Left hindlimb (tissue), 1 donor: Measurements from ENCODE around the gene F11R.
"Not testable (repeated sequence)": the region's sequence is repeated elsewhere in the genome, so short reads cannot be mapped to it uniquely, and the experiment has no call there.

Source experiments
- DNase-seq: peaks from one replicate; pipeline ENCODE4 v3.0.0-alpha.2; 2018

Gene F11R

GRCh38 chr1:161039546-161039945, 18.6 kb upstream of the F11R start:
- no peak for DNase-seq

- no peak for DNase-seq
Measured at GRCh38 chr1:161039154-161039545, 18.2 kb upstream of the F11R start.

DNA sequence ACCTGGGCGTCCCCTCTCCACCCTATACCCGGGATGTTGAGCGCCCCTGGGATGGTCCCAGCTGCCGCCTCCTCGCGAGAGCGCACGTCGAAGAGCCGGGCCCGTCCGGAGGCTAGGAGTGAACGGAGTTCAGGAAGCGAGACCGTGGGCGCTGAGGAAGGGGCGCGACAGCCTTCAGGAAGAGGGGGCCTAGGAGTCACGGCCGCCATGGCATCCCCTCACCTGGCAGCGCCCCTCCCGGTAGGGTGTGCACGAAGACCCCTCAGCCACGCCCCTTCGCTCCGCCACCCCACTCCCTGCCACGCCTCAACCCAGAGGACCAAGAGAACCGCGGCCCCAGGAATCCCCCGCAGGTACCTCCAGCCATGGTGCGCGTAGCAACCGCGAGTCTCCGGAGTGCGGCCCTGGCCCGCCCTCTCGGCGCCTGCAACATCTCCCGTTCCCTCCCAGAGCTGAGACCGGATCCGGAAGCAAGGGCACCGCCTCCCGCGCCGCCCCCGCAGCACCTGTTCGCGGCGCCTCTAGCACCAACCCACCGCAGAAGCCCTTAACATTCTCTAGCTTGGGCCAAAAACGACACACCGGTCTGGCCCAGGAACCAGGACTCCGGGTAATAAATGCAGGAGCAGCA, 17.7 kb upstream of the F11R start, which contains the start of gene TSTD1:
TSTD1 (minus strand) TSS at position 442 of the 631 bp plus-strand sequence; CDS start at position 367, 75 bp downstream.
- DNase-seq = peak; percentile 62

GRCh38 chr1:161037661-161038522, 16.9 kb upstream of the F11R start:
- no peak for DNase-seq

GRCh38 chr1:161033751-161034150, 12.8 kb upstream of the F11R start:
- DNase-seq = no peak

DNA sequence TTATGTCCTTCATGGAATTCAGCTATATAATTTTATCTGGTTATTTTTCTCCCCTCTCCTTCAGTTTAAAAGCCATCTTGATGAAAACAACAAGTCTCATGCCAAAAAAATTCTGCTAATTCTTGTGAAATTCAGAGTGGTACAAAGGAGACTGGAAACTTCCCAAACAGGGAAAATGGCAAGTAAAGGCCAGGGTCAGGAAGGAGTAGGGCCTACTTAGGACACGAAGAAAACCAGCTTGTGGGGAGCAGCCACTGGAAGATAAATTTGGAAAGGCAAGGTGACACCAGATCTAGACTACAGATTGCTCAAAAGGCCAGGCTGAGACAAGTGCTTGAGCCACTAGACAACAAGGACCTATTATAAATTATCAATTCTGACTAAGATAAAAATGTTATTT, 11.5 kb upstream of the F11R start:
- DNase-seq = no peak

DNA sequence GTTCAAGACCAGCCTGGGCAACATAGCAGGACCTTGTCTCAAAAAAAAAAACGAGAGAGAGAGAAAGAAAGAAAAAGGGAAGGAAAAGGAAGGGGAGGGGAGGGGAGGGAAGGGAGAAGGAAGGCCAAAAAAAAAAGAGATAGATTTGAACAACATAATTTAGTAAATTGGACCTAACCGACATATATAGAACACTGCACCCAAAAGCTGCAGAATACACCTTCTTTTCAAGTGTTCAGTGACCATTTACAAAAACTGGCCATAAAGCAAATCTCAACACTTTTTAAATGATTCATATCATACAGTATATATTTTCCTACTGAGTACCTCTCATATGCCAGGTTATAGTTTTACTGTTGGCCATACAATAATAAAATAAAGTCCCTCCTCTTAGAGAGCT, 10.9 kb upstream of the F11R start:
- DNase-seq = no peak

GRCh38 chr1:161029466-161029865, 8.5 kb upstream of the F11R start:
- DNase-seq = not testable (repeated sequence)

- DNase-seq = not testable (repeated sequence)
Measured at GRCh38 chr1:161026954-161027353, 6.0 kb upstream of the F11R start.

GRCh38 chr1:161022432-161022831, 1.5 kb upstream of the F11R start:
- DNase-seq = not testable (repeated sequence)

DNA sequence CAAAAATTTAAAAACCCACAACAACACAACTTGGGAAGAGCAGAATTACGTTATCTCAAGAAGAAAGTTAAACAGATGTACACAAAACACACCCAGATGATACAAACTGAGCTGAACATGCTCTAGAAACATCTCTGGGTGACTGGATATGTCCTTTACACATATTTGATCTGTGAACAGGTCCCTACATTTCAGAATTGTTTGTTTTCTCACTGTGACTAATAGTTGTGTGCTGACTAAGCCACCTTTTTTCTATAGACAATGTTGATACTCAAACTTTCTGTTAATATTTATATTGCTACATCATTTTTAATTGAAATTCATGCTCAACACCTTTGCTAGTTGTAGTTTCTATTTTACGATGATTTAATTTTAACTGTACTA, 1.0 kb upstream of the F11R start:
- DNase-seq = no peak

DNA sequence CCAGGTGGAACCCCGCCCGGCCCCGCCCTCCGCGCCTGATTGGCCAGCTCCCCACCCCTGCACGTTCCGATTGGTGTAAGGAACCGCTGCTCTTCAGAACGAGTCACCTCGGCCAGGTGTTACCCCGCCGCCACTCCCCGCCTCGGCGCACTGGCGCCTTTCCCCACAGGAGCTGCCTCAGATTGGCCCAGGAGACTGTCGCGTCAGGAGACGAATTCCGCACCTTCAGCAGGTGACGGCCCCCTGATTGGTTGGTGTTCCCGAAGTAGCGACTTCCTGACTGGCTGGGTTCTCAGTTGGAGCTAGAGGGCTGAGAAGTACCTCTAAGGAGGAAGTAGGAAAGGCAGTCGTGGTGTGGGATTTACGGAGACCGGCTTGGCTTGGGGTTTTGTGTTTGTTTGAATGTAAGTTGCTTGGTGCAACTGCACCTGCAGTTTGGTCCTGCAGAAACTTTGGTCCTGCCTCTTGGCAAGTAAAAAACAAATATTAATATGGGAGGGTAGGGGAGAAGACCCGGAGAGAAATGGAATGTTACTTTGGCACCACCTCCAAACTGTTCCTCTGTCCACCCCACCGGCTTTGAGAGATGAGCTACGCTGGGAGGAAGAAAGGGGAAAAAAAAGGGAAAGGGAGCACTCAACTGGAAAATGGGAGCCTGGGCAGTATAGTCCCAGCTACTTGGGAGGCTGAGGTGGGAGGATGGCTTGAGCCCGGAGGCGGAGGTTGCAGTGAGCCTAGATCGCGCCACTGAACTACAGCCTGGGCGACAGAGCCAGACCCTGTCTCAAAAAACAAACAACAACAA, 415 bp upstream of the F11R start:
- DNase-seq = peak; percentile 59

- no peak for DNase-seq
Measured at GRCh38 chr1:161019751-161020495, 1.0 kb downstream of the F11R start.

GRCh38 chr1:161019111-161019660, 1.8 kb downstream of the F11R start:
- DNase-seq = not testable (repeated sequence)

DNA sequence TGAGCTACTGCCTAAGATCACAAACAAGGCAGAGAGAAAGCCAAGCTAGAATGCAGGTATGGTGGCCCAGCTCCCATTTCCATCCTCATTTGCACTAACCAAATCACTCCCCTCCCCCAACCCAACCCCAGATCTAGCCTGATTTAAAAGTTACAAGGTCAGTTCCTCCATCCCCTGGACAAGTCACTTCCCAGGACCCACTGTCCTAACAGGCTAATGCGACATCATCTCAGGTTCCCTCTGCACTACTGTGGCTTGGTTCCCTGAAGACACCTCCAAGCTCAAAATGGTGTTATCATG, 2.4 kb downstream of the F11R start:
- no peak for DNase-seq

- DNase-seq = no peak
Measured at GRCh38 chr1:161017756-161018630, 3.0 kb downstream of the F11R start.

DNA sequence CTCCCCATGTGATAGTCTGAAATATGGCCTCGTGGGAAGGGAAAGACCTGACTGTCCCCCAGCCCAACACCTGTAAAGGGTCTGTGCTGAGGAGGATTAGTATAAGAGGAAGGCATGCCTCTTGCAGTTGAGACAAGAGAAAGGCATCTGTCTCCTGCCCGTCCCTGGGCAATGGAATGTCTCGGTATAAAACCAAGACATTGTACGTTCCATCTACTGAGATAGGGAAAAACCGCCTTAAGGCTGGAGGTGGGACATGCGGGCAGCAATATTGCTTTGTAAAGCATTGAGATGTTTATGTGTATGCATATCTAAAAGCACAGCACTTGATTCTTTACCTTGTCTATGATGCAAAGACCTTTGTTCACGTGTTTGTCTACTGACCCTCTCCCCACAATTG, 3.8 kb downstream of the F11R start:
- DNase-seq = not testable (repeated sequence)

DNA sequence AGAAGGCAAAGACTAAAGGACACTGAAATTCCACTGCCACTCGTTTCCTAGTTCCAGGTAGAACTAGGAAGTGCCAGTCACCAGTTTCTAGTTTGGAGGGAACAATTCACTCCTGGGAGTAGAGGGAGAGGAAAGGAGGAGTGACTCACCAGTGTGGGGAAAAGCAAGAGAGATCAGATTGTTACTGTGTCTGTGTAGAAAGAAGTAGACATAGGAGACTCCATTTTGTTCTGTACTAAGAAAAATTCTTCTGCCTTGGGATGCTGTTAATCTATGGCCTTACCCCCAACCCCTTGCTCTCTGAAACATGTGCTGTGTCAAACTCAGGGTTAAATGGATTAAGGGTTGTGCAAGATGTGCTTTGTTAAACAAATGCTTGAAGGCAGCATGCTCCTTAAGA, 4.3 kb downstream of the F11R start:
- DNase-seq = not testable (repeated sequence)

DNA sequence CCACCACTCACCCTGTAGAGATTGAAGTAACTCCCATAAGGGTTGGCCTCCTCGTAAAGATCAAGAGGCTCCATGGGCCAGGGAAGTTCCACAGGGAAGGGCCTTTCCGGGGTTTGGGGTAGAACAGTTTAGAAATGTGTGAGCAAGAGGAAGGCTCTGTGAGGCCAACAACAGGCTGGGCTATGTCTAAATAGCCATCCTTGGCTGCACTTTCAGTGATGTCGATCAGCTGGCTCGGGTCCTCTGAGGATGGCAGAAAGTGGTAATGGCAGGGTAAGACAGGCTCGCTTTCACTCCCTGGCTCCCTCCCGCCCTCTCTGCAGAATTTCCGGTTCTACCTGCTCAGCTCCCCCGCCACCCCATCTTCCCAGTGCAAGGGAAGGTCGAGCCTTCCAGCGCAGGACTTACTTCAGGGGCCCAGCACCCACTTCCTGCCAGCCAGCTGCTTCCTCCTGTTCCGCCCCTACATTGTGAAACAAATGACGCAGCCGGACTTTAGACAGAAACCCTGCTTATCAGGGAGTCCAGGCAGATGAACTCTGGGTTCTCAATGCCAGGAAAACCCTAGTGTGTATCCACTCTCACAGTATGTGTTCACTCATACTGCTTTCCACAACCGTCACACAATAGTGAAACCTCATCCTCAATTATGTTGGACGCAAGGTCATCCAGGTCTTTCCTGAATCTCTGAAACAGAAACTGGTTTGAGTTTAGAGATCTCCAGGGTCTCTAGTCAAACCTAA, 7.3 kb downstream of the F11R start:
- DNase-seq = peak; percentile 63

GRCh38 chr1:161013131-161013487, 7.8 kb downstream of the F11R start:
- no peak for DNase-seq

- DNase-seq = no peak
Measured at GRCh38 chr1:161012420-161012819, 8.5 kb downstream of the F11R start.
